SH-SY5Y (cell line): ENCODE results near the gene WNT5A.

ENCODE experiments used
- GATA2 ChIP-seq: IDR thresholded peaks from 2 replicates; pipeline ENCODE4 v1.6.1; 2011; ENCODE audit warnings: mild to moderate bottlenecking, low read depth, low read length
- GATA3 ChIP-seq: IDR thresholded peaks from 2 replicates; pipeline ENCODE4 v1.6.1; 2011; ENCODE audit warnings: low read depth, mild to moderate bottlenecking, low read length, moderate library complexity

WNT5A gene

DNA sequence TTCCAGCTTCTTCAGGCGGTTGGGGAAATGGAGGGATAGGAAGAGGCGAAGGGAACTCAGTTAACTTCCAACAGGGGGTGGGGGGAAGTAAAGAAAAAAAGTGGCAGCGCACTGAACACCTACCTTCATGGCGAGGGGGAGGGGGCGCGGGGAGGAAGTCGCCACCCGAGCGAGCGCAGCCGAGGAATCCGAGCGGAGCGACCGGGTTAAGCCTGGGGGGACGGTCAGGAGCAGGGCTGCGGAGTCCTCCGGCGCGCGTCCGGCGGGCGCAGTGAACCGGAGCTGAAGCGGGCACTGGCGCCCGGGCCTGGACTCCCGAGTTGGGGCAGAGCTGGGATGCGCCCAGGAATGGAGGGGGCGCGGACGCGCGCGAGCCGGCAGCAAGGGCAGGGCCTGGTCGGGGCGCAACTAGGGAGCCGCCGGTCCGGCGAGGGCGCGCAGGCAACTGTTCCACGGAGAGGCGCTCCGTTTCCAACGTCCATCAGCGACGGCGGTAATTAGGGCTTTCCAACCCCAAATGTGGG, at the start of gene WNT5A:
Gene WNT5A, minus strand, starts transcription at position 450 of the 524 bp plus-strand sequence. Its CDS starts 321 bp downstream, at position 129.
- no peak for TF ChIP-seq GATA3
- TF ChIP-seq GATA2: no peak

DNA sequence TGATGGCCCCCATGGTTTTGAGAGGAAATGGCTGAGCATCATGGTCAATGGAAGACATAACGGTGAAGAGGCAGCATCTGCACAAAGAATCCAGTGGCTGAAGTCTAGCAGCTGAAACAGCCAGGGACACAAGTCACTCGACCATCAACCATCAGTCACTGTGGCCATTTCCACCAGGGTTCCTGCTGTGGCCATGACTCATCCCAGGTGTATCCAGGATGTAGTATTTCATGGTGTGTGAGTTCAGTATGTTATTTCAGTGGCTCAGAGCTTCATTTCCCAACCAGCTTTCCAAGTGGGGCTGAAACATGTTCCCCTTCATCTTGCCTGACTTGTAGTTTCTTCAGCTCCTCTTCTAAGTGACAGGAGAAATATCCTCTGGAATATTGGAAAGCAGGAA, 47.8 kb upstream of the WNT5A start:
- no peak for TF ChIP-seq GATA3
- no peak for TF ChIP-seq GATA2

DNA sequence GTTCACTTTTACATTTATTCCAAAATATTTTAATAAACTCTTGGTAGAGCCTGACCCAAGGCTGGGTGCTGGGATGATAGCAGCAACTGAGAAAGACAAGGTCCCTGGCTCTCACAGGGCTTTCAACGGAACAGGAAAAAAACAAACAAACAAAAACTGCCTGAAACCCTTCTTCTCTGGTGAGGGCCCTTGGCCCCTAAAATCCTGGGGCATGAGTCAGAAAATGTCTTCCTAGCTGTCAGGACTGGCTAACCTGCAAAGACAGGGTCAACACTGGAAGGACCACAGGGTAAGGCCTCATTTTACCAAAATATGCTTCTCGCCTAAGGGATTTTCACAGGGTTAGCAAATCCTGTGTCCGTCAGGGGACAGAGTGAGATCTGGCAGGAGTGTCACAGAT, 45.7 kb upstream of the WNT5A start:
- TF ChIP-seq GATA2: no peak
- no peak for TF ChIP-seq GATA3

DNA sequence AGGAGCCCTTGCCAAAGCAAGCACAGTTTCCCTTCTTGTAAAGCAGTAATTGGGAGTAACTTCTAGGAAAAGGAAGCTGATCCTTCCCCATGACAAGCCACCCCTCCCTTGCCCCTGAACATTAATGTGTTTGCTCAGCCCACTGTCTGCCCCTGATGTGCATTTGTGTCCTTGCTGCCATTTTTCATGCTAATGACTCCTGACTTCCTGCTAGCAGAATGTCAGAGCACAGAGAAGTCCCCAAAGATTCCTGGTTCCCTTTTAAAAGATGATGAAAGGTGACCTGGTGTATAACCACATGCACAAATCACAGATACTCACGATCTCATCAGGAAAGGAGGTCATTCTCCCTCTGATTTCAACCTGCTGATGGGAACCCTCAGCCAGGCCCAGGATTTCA, 44.2 kb upstream of the WNT5A start:
- no peak for TF ChIP-seq GATA2
- TF ChIP-seq GATA3: no peak

DNA sequence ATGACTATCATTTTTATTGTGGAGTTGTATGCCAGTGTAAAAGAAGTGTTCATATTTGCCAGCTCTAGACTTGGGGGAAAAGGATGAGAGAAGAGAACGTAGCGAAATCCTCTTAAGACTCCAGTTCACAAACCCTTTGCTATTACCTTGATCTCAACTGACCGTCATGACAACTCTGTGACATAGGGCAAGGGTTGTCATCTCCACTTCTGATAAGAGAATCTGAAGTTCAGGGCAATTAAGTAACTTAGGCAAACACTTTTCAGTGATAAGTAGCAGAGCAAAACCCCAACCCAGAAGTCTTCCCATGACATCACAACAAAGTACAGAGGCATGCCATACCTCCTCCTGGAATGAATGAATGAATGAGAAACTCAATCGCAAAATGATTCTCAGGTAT, 40.3 kb upstream of the WNT5A start:
- TF ChIP-seq GATA2: no peak
- TF ChIP-seq GATA3: no peak

DNA sequence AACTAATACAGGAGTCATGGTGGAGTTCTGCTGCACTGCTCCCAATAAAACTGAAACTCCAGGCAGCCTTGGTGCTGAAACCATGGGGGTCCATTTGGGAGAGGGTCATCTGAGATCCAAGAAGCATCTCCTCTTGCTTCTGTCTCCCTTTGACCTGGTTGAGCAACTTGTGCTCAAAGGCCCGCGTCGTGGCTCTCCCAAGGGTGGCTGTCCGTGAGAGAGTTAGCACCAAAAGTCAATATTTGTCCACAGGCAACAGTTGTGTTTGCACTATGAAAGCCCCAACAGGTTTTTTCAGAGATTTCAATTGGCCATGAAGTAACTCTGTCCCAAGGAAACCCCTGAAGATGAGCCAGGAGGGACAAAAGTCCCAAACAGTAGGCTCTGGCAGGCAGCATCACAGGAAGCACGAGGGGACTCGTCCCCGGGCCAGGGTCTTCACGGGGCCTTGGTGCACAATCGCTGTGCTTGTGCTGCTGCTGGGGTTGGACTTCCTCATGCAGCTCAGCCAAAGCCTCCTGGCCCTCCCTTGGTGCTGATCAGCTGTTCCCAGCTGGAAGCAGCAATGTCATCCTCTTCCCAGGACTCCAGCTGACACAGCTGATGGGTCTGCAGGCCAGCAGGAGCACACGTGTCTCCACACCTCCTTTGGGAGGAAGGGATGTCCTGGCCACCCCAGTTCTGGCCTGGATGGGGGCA, 39.4 kb upstream of the WNT5A start:
- TF ChIP-seq GATA2: no peak
- TF ChIP-seq GATA3: no peak

DNA sequence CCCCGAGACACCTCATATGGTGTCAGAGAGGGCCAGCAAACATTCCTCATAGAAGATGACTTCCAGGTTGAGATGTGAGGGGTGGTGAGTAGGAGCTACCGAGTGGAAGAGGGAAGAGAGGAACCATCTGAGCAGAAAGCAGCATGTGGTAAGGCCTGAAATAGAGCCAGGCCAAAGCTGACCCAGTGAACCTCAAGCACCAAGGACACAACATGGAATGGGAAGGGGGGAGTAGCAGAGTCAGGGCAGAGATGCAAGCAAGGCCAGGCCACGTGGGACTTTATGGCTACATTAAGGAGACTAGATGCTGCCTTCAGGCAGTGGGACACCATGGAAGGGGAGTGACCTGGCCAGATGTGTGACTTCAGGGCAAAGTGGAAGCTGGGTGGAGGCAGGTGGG, 38.3 kb upstream of the WNT5A start:
- TF ChIP-seq GATA2: no peak
- TF ChIP-seq GATA3: no peak

DNA sequence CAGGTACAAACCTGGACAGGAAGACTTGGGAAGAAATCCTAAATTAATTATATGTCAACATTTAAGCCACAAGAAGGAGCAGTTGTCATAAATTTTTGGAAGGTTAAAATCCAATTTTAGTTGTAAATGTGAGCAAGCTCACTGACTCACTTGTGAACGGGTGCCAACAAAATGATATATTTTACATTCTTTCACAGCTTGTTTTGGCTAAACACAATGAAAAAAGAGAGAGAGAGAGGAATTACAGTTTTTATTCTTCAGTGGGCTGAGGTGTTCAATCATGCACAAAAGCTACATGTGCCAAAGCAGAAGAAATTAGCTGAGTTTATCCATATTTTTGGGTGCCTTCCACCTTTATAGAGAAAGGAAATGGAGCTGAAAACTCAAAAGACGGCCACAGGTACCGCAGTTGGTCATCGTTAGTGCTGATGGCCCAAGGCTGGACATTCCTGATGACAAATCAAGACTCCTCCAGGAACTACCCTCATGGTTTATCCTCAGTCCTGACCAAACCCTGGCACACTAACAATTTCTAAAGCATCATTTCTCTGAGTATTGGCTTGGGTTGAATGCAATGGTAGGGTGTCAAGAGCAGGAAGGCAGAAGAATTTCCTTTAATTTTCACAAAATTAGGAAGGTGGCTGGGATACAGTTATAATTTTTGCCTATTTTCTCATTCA, 37.6 kb upstream of the WNT5A start:
- no peak for TF ChIP-seq GATA3
- TF ChIP-seq GATA2: no peak

DNA sequence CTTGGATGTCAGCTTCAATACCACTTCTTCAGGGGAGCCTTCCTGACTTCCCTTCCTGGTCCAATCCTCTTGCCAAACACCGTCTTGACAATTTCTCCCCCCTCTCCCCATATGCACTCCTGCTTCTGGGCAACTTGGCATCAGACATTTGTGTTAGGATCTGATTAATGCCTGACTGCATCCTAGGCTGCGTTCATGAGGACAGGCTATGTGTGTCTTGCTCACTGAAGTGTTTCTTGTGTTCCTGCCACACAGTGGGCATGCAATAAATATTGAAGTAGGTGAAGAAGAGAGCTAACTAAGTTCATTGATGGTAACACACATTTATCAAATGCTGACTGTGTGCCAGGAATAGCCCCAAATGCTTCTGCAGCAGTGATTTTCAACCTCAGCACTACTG, 36.4 kb upstream of the WNT5A start:
- no peak for TF ChIP-seq GATA2
- no peak for TF ChIP-seq GATA3

DNA sequence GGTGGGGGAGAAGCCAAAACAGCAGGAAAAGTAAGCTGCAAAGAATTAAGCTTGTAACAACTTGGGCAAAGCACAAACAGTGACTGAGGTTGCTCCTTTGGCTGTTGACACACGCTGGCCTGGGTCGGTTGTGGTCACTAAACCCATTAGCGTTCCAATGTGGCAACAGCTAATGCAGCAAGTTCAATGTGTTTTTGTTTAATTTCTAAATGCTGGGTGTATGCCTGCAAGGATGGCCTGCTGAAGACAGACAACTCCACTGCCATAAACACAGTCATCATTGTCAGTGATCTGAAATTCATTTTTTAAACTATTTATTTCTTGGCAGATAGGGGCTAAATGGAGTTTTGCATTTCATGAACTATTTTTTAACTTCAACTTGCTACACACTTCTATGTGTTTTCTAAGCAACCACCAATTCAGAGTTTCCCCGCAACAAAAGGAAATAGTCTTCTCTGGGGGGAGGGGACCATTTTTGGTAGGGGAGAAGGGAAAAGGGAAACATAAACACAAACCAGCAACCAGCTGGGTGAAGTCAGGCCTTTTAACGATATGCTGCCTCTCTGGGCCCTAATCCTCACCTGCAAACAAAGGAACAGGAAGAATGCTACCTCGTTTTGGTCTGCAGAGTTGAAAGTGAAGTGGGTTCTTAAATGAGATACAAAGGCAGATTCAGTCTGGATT, 34.8 kb upstream of the WNT5A start:
- TF ChIP-seq GATA3: no peak
- TF ChIP-seq GATA2: no peak

DNA sequence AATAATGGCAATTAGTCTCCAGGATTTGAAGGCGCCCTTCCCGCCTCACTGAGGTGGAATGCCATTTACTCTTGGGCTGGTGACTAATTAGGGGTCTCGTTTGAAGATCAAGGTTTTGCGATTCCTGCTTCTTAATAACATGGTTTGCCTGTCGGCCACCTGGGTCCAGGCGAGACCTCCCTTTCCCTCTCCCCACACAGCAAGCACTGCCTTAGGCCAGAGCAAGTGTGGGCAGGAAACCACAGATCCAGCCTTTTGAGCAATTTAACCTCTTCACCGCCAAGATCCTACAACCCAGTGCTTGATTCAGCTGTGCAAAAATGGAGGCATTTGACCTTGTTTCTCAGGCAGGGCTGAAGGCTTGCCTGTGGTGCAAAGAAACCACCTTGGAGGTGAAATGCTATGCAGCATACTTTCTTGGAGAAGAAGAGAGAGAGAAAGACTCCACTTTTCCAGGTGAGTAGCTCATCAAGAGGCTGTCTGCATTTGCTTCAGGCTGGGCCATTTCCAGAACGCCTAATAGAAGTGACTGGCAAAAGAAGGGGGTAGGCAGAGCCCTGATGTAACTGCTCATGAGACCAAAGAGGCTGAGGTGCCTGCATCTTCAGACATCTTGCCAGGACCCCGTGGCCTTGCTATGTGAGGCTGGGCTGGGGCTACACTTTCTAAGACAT, 34.1 kb upstream of the WNT5A start:
- TF ChIP-seq GATA2: no peak
- no peak for TF ChIP-seq GATA3

DNA sequence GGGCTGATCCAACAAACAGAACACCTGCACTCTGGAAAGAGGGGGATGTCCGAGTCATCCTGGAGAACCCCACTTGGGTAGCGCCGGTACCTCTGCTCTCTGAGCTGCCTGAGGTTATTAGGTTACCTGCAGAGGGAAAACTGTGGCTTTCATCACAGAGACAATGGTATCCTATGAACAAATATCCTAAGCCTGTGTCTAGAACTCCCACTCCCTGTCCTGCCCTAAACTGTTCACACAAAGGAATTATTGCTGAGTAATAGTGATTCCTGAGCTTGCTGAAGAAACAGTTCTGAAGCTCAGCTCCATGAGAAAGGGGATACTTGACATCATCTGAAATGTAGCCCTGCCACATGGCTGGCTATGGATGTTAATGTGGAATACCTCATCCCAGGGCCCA, 31.9 kb upstream of the WNT5A start:
- TF ChIP-seq GATA2: no peak
- TF ChIP-seq GATA3: no peak

DNA sequence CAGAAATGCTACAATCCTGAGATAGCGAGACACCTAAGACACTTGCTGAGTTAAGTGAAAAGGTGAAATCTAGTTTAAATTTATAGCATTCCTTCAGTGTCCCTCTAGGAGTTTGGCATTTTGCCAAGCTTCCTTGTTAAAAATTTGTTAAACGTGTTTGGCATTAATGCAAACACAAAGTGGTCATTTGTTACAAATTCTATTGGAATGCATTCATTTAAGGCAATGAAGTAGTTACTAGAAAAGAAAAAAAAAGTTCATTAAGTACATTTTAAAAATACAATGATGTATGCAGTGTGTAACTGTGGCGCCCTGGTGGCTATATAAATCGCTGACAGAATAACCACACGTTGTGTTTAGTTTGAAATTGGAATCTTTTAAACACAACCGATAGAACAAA, 31.3 kb upstream of the WNT5A start:
- no peak for TF ChIP-seq GATA2
- TF ChIP-seq GATA3: no peak

DNA sequence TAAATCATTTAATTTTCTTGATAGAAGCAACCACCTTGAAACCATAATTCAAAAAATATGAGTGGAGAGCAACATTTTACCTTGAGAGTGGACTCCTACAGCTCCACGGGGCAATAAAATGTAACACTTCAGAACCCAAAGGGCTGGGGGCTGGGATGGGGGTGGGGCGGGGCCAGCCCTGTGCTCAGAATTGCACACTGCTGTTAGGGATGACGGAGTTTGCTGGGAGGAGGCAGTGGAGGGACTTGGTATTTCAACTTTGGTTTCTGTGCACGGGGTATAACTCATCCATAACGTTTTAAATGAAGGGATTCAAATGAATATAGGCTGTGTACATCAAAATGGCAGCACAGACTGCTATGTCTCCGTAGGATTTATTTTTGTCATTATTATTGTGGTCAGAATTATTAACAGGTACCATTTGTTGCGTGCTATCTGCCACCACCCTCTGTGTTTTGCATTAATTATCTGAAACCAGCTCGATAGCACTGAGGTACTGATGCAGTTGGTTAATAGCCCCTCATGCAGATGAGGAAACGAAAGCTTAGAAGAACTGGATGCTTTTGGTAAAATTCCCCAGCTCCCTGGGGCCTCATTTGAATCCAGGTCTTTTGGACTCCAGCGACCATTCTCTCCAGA, 29.4 kb upstream of the WNT5A start:
- TF ChIP-seq GATA2 (no peak), GATA3 (no peak)
